ENCODE results near the gene P2RX7.
A peak's percentile ranks its signal among the peaks of the same experiment; 100 is the strongest.

P2RX7 gene

DNA sequence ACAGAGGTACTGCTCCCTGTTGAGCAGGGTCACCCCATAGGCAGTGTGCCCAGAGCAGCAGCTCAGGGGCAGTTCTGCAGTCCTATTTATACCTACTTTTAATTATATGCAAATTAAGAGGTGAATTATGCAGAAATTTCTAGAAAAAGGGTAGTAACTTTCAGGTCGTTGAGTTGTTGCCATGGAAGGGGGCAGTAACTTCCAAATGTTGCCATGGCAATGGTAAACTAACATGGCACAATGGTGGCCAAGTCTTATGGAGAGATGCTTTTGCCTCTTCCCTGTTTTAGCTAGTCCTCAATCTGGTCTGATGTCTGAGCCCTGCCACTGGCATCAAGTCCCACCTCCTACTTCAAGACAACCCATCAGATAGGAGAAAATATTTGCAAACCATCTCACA, 30.4 kb upstream of the P2RX7 start:
- Histone ChIP-seq H3K4me3 (replicated peaks; ENCODE audit: insufficient read depth, low read length) (no peak overlapping the region), H3K27me3 (ENCODE audit: insufficient read depth, poor library complexity, severe bottlenecking) (no peaks in the 10 kb centered on the region), H3K27ac (replicated peaks) (no peak overlapping the region)
- no peak for TF ChIP-seq GABPA (IDR thresholded peaks at IDR 0.05; ENCODE audit: low read depth)
- DNase-seq (ENCODE audit: low read depth in 1 of 2, low spot score in 1 of 2), result no peak

DNA sequence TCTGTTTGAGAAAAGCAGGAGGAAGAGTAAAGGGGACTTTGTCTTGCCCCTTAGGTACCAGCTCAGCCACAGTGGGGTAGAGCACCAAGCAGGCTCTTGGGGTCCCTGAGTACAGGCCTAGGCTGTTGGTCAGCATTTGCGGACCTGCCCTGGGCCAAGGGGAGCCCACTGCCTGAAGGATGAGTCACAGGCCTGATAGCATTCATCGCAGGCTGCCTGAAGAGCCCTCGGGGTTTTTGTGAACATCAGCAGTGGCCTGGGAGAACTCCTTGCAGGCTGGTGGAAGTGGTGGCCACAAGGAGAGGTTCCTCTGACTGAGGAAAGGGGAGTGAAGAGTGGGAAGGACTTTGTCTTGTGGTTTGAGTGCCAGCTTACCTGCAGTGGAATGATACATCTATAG, 25.0 kb upstream of the P2RX7 start:
- TF ChIP-seq POLR2AphosphoS5 (IDR thresholded peaks at IDR 0.05; ENCODE audit: low read depth) (no peak), SPI1 (IDR thresholded peaks at IDR 0.05; ENCODE audit: borderline replicate concordance, low read depth) (no peak), GABPA (IDR thresholded peaks at IDR 0.05; ENCODE audit: low read depth) (no peak)
- TF ChIP-seq, protein P1, sequence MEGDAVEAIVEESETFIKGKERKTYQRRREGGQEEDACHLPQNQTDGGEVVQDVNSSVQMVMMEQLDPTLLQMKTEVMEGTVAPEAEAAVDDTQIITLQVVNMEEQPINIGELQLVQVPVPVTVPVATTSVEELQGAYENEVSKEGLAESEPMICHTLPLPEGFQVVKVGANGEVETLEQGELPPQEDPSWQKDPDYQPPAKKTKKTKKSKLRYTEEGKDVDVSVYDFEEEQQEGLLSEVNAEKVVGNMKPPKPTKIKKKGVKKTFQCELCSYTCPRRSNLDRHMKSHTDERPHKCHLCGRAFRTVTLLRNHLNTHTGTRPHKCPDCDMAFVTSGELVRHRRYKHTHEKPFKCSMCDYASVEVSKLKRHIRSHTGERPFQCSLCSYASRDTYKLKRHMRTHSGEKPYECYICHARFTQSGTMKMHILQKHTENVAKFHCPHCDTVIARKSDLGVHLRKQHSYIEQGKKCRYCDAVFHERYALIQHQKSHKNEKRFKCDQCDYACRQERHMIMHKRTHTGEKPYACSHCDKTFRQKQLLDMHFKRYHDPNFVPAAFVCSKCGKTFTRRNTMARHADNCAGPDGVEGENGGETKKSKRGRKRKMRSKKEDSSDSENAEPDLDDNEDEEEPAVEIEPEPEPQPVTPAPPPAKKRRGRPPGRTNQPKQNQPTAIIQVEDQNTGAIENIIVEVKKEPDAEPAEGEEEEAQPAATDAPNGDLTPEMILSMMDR (IDR thresholded peaks at IDR 0.05; ENCODE audit: insufficient read depth, low read length), result no peak
- TF ChIP-seq, protein P2, sequence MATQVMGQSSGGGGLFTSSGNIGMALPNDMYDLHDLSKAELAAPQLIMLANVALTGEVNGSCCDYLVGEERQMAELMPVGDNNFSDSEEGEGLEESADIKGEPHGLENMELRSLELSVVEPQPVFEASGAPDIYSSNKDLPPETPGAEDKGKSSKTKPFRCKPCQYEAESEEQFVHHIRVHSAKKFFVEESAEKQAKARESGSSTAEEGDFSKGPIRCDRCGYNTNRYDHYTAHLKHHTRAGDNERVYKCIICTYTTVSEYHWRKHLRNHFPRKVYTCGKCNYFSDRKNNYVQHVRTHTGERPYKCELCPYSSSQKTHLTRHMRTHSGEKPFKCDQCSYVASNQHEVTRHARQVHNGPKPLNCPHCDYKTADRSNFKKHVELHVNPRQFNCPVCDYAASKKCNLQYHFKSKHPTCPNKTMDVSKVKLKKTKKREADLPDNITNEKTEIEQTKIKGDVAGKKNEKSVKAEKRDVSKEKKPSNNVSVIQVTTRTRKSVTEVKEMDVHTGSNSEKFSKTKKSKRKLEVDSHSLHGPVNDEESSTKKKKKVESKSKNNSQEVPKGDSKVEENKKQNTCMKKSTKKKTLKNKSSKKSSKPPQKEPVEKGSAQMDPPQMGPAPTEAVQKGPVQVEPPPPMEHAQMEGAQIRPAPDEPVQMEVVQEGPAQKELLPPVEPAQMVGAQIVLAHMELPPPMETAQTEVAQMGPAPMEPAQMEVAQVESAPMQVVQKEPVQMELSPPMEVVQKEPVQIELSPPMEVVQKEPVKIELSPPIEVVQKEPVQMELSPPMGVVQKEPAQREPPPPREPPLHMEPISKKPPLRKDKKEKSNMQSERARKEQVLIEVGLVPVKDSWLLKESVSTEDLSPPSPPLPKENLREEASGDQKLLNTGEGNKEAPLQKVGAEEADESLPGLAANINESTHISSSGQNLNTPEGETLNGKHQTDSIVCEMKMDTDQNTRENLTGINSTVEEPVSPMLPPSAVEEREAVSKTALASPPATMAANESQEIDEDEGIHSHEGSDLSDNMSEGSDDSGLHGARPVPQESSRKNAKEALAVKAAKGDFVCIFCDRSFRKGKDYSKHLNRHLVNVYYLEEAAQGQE (IDR thresholded peaks at IDR 0.05; ENCODE audit: insufficient replicate concordance, low read depth), result no peak
- Histone ChIP-seq H3K4me3 (replicated peaks; ENCODE audit: insufficient read depth, low read length) (no peak overlapping the region), H3K27ac (replicated peaks) (no peak overlapping the region), H3K27me3 (ENCODE audit: insufficient read depth, poor library complexity, severe bottlenecking) (no peaks in the 10 kb centered on the region)
- no peak for DNase-seq (ENCODE audit: low read depth in 1 of 2, low spot score in 1 of 2)

DNA sequence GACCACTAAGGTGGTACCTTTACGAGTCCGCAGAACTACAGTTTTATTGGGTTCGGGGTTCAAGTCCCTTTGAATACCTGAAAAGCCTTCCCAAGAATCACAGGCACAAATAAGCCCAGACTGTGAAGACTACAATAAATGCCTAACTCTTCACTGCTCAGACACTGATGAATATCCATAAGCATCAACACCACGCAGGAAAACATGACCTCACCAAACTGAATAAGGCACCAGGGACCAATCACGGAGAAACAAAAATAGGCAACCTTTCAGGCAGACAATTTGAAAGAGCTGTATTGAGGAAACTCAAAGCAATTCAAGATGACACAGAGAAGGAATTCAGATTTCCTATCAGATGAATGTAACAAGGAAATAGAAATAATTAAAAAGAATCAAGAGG, 24.2 kb upstream of the P2RX7 start:
- no peak for DNase-seq (ENCODE audit: low read depth in 1 of 2, low spot score in 1 of 2)
- Histone ChIP-seq H3K27ac (replicated peaks) (no peak overlapping the region), H3K27me3 (ENCODE audit: insufficient read depth, poor library complexity, severe bottlenecking) (no peaks in the 10 kb centered on the region), H3K4me3 (replicated peaks; ENCODE audit: insufficient read depth, low read length) (no peak overlapping the region)
- TF ChIP-seq, protein P2 (IDR thresholded peaks at IDR 0.05; ENCODE audit: insufficient replicate concordance, low read depth), result no peak
- TF ChIP-seq GABPA (IDR thresholded peaks at IDR 0.05; ENCODE audit: low read depth) (no peak), SPI1 (IDR thresholded peaks at IDR 0.05; ENCODE audit: borderline replicate concordance, low read depth) (no peak), POLR2AphosphoS5 (IDR thresholded peaks at IDR 0.05; ENCODE audit: low read depth) (no peak)
- TF ChIP-seq, protein P1 (IDR thresholded peaks at IDR 0.05; ENCODE audit: insufficient read depth, low read length), result no peak

DNA sequence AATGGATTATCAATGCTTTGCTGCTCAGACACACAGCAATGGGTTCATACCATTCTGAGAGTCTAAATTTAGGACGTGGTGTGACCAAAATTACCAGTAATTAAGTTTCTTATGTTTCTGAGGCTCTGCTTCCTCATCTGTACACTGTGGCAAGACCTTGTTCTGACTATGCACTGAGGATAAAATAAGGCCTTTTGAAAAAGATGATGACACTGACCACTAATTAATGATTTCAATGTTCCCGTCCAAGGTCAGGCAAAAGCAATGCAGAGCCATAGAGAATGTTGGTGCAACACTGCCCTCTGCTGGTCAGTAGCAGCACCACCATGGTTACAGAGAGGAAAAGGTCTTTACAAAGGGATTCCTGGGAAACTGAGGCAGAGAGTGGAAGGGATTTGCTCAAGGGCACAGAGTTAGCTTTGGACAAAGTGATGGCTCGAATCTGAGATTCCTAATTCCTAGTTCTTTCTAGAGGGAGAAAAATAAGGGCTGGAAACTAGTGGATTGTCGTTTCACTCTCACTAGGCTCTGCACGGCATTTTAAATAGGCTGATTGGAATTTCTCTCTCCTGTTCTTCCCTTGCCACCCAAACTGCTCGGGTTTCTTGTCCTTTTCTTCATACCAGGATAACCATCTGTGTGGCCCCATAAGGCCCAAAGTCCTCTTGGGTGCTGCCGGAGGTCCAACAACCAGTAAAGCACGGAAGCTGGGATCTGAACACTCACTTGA, 22.3 kb upstream of the P2RX7 start:
- H3K27ac ChIP-seq (replicated peaks), result no peak overlapping the region
- TF ChIP-seq, protein P1 (IDR thresholded peaks at IDR 0.05; ENCODE audit: insufficient read depth, low read length), result peak; percentile 90
- no peak for TF ChIP-seq SPI1 (IDR thresholded peaks at IDR 0.05; ENCODE audit: borderline replicate concordance, low read depth)
- TF ChIP-seq, protein P2 (IDR thresholded peaks at IDR 0.05; ENCODE audit: insufficient replicate concordance, low read depth), result no peak
- no peaks in the 10 kb centered on the region for H3K27me3 ChIP-seq (ENCODE audit: insufficient read depth, poor library complexity, severe bottlenecking)
- DNase-seq (ENCODE audit: low read depth in 1 of 2, low spot score in 1 of 2), result peak; percentile 60 to 86
- no peak overlapping the region for H3K4me3 ChIP-seq (replicated peaks; ENCODE audit: insufficient read depth, low read length)

Measured in HL-60 (cell line).